ENCODE data around the gene DUSP5.

DUSP5 gene

DNA sequence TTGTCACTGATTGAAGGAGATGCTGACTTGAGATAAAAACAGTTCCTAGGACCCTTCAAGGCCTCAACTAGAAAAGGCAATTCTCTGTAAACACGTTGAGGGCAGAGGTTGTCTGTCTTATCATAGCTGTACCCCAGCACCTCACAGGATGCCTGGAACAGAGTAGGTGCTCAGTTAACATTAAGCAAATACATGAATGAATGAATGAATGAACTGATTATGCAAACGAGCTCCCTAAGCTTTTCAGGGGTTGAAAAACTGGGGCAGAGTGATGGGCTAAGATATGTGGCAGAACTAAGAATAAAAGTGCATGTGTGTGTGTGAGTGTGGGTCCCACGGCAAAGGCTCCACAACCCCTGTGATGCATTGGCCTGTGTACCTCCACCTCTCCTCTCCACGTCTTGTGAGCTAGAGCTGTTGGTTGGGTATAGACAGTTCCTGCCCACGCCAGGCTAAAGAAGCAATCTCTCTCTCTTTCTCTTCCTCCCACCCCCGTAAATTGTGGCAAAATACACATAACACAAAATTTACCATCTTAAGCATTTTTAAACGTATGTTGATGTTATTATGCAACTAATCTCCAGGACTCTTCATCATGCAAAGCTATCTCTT lies 48.9 kb downstream of the DUSP5 start:
- no peak for DNase-seq (ENCODE audit: low spot score)

DNA sequence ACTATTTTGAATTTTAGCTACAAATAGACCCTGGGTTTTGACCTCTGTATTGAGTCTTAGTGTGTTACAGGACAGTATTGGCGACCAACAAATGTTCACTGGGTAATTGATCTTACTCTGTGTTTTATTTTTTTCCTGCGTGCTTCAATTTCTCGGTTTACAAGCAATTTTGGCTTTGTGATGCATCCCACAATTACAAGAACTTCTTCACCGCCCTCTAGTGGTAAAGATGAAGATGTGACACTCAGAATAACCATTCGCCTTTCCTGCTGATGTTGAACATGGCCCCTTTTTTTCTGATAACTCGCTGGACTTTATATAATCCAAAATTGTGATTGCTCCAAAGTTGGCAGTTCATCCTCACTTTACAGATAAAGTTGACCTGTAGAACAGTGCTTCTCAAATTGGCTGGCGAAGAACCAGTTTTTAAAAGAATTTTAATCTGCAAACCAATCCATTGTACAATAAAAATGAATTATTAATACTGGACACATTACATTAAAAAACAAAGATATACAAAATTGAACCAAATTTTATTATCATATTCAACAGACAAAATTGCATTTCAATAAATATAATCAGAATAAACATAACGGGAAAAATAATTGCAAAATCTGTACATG lies 49.5 kb downstream of the DUSP5 start:
- no peak for DNase-seq (ENCODE audit: low spot score)

DNA sequence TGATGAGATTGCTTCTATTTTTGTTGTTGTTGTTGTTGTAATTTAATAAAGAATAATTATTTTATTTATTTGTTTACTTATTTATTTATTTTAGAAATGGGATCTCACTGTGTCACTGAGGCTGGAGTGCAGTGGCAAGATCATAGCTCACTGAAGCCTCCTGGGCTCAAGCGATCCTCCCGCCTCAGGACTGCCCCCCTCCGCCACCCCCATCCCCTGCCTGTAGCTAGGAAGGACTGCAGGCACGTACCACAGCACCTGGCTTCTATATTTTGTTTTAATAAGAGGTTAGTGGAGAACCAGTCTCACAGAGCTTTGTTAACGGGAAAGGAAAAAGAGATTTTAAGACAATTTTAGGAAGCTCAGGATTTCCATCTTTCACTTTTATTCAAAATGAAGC lies 50.3 kb downstream of the DUSP5 start:
- DNase-seq (ENCODE audit: low spot score): no peak

DNA sequence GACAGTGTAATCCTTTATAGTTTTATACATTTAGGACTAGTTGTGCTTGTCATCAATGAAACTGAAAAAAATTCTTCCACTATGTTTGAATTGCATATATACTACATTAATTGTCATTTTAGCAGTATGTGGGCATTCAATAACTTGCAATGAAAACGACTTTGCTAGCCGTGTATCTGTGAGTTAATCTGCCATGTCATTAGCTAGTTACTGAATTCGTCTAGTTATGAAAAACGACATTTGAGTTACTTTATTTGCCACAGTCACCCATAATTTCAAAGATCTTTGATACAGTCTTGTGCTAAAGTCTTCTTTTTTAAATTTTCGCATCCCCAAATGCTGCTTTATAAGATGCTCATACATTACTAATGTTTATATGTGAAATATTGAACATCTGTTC lies 51.5 kb downstream of the DUSP5 start:
- no peak for DNase-seq (ENCODE audit: low spot score)

DNA sequence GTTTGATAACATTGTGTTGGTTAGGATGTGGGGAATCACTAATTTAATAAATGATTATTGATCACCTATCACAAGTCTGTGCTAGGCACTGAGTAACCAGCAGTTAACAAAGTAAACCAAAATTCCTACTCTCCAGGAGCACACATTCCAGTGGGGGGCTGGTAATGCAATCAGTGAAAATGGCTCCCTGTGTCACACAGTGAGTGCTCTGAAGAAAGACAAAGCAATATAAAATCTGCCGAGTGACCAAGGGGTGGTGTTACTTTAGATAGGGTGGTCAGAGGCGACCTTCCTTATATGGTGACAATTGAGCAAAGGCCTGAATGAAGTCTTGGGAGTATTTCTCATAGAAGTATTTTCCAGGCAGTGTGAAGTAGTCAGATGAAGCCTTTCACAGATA lies 56.2 kb downstream of the DUSP5 start:
- DNase-seq (ENCODE audit: low spot score): no peak

DNA sequence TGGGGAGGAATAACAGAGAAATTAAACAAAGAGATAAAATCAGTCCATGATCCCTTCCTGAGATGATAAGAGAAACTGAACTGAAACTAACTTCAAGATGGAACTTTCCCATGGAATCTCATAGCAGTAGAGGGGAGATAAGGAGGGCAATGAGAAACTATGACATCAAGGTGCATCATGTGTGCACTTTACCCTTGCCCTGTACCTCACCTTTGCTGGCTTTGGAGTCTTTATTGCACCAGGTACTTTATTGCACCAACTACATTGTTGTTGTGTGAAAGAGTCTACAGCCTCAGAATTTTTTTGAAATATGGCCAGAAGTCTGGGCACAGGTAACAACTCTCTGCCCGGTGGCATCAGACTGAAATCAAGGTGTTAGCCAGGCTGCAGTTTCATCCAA lies 58.6 kb downstream of the DUSP5 start:
- DNase-seq (ENCODE audit: low spot score): no peak

- peak; percentile 54 for DNase-seq (ENCODE audit: low spot score)
These were observed 59.4 kb downstream of the DUSP5 start for GRCh38 chr10:110556969-110557601.

GRCh38 chr10:110558041-110558440 lies 60.3 kb downstream of the DUSP5 start:
- no peak for DNase-seq (ENCODE audit: low spot score)

DNA sequence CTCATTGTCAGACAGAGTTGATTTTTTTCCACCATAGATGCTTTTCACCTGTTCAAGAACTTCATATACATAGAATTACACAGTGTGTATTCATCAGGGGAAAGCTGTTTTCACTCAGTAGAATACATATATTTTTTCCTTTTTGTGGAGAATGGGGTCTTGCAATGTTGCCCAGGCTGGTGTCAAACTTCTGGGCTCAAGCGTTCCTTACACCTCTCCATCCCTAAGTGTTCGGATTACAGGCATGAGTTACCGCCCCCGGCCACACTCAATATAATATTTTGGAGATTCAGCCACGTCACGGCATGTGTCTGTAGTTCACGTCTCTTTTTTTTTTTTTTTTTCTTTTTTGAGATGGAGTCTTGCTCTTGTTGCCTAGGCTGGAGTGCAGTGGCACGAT lies 62.3 kb downstream of the DUSP5 start:
- no peak for DNase-seq (ENCODE audit: low spot score)

Measured in ecto neural progenitor cell (in vitro differentiated cells).